Liver (tissue), 9 donors: ENCODE measurements around the gene CACNB4. TPM values are rescaled to one million over a fixed set of nuclear protein-coding genes. Genes with fewer than 3 reads are reported as not detected.

Source experiments
- DNase-seq: peaks from one replicate; pipeline ENCODE4 v3.0.0-alpha.2; 2017; ENCODE audit warnings: low spot score
- H3K27ac ChIP-seq, 2 donors: one replicate each; pipeline ENCODE4 v1.7.0; 2013; ENCODE audit warnings: inconsistent platforms in 2 of 2, low read length in 2 of 2, control low read depth in 1 of 2, low read depth in 1 of 2, mild to moderate bottlenecking in 1 of 2
- H3K27me3 ChIP-seq, 4 donors: one replicate each; pipeline versions ENCODE4 v1.6.1 to v1.7.0; 2013; ENCODE audit warnings: low read length in 3 of 4, inconsistent platforms in 1 of 4, mild to moderate bottlenecking in 1 of 4, moderate library complexity in 1 of 4; ENCODE audit not compliant: control insufficient read depth in 4 of 4, insufficient read depth in 4 of 4
- H3K36me3 ChIP-seq, 4 donors: one replicate each; pipeline versions ENCODE4 v1.6.1 to v1.7.0; 2013; ENCODE audit warnings: low read length in 3 of 4, mild to moderate bottlenecking in 3 of 4, low read depth in 1 of 4, moderate library complexity in 1 of 4; ENCODE audit not compliant: control insufficient read depth in 4 of 4, insufficient read depth in 3 of 4
- H3K4me1 ChIP-seq, 4 donors: one replicate each; pipeline versions ENCODE4 v1.6.1 to v1.7.0; 2013; ENCODE audit warnings: low read length in 3 of 4, mild to moderate bottlenecking in 3 of 4, moderate library complexity in 1 of 4; ENCODE audit not compliant: control insufficient read depth in 4 of 4, insufficient read depth in 4 of 4
- H3K4me3 ChIP-seq, 3 donors: one replicate each; pipeline versions ENCODE4 v1.6.1 to v1.7.0; 2013; ENCODE audit warnings: low read length in 3 of 3, control low read depth in 1 of 3, low read depth in 1 of 3, mild to moderate bottlenecking in 1 of 3
- H3K9ac ChIP-seq, 2 donors: one replicate each; pipeline ENCODE4 v1.7.0; 2013; ENCODE audit warnings: low read length in 2 of 2, mild to moderate bottlenecking in 2 of 2, moderate library complexity in 2 of 2, control low read depth in 1 of 2, low read depth in 1 of 2
- H3K9me3 ChIP-seq, 4 donors: one replicate each; pipeline versions ENCODE4 v1.6.1 to v1.7.0; 2013; ENCODE audit warnings: low read length in 3 of 4; ENCODE audit not compliant: control insufficient read depth in 4 of 4
- EGR1 ChIP-seq, 2 donors: IDR thresholded peaks; 2 replicates each; pipeline ENCODE4 v1.6.1; 2016 to 2018; ENCODE audit warnings: antibody characterized with exemption in 2 of 2, low read depth in 2 of 2
- FOXA1 ChIP-seq: IDR thresholded peaks from 2 replicates; pipeline ENCODE4 v1.6.1; 2016; ENCODE audit warnings: antibody characterized with exemption
- FOXA2 ChIP-seq: IDR thresholded peaks from 2 replicates; pipeline ENCODE4 v1.6.1; 2016; ENCODE audit warnings: antibody characterized with exemption
- GABPA ChIP-seq, 2 donors: IDR thresholded peaks in 1 of 2; conservative IDR thresholded peaks in 1 of 2; 2 replicates each; pipeline ENCODE4 v1.6.1; 2016; ENCODE audit warnings: antibody characterized with exemption in 2 of 2, mild to moderate bottlenecking in 1 of 2, moderate library complexity in 1 of 2
- HNF4A ChIP-seq, 2 donors: conservative IDR thresholded peaks; 2 replicates each; pipeline ENCODE4 v1.6.1; 2016; ENCODE audit warnings: antibody characterized with exemption in 2 of 2, mild to moderate bottlenecking in 2 of 2
- HNF4G ChIP-seq: IDR thresholded peaks from 2 replicates; pipeline ENCODE4 v1.6.1; 2016; ENCODE audit warnings: antibody characterized with exemption
- JUND ChIP-seq, 2 donors: IDR thresholded peaks; 2 replicates each; pipeline ENCODE4 v1.6.1; 2016; ENCODE audit warnings: antibody characterized with exemption in 2 of 2
- NR2F2 ChIP-seq: IDR thresholded peaks from 2 replicates; pipeline ENCODE4 v1.6.1; 2016; ENCODE audit warnings: antibody characterized with exemption
- RAD21 ChIP-seq, 2 donors: IDR thresholded peaks; 2 replicates each; pipeline ENCODE4 v1.6.1; 2016; ENCODE audit warnings: antibody characterized with exemption in 2 of 2, mild to moderate bottlenecking in 2 of 2
- RXRA ChIP-seq, 2 donors: IDR thresholded peaks; 2 replicates each; pipeline ENCODE4 v1.6.1; 2017 to 2018; ENCODE audit warnings: antibody characterized with exemption in 2 of 2, mild to moderate bottlenecking in 1 of 2
- SP1 ChIP-seq: IDR thresholded peaks from 2 replicates; pipeline ENCODE4 v1.6.1; 2018; ENCODE audit warnings: antibody characterized with exemption, mild to moderate bottlenecking
- TAF1 ChIP-seq: conservative IDR thresholded peaks from 2 replicates; pipeline ENCODE4 v1.6.1; 2016; ENCODE audit warnings: antibody characterized with exemption, mild to moderate bottlenecking
- WGBS: extraction: QIAGEN DNeasy Blood & Tissue Kit; methylation state at CpG from one replicate; pipeline ENCODE4 v1.1.7; 2013; 5-methylcytosine and 5-hydroxymethylcytosine counted together
- polyA plus RNA-seq, 2 donors: library from polyadenylated mRNA; stranded (reverse) in 1 of 2; unstranded in 1 of 2; fragments of 200-250 nt in 1 of 2; fragments of >200 nt in 1 of 2; fragmentation: Nextera tagmentation in 1 of 2; extraction: Ambion mirVana in 1 of 2; gene quantifications; one replicate each; pipeline versions ENCODE4 v1.2.1 to v1.2.3, GENCODE V29; 2013 to 2015
- total RNA-seq, 2 donors: library from RNA; depleted of rRNA; stranded (reverse); fragments of >200 nt; gene quantifications; one replicate each; pipeline ENCODE4 v1.2.3, GENCODE V29; 2014
- TF ChIP-seq, protein P1 (sequence below): IDR thresholded peaks from 2 replicates; pipeline ENCODE4 v1.6.1; 2016; ENCODE audit warnings: antibody characterized with exemption
- TF ChIP-seq, protein P2 (sequence below): IDR thresholded peaks from 2 replicates; pipeline ENCODE4 v1.6.1; 2016; ENCODE audit warnings: antibody characterized with exemption
- TF ChIP-seq, protein P3 (sequence below): fragments of 150-350 bp; IDR thresholded peaks from 2 replicates; pipeline ENCODE4 v1.5.1; 2017; ENCODE audit warnings: improper control_type of control experiment, low read depth, low read length; ENCODE audit not compliant: missing input control
- TF ChIP-seq, protein P4 (sequence below): IDR thresholded peaks from 2 replicates; pipeline ENCODE4 v1.6.1; 2016; ENCODE audit warnings: antibody characterized with exemption, mild to moderate bottlenecking
- donor health status: healthy.
- donor health status: healthy.
- donor health status: healthy.
- donor health status: healthy.
- donor health status: healthy.

CACNB4 gene
- total and polyA plus RNA-seq, 4 donors = 0.02 to 0.50 (median 0.21) TPM

DNA sequence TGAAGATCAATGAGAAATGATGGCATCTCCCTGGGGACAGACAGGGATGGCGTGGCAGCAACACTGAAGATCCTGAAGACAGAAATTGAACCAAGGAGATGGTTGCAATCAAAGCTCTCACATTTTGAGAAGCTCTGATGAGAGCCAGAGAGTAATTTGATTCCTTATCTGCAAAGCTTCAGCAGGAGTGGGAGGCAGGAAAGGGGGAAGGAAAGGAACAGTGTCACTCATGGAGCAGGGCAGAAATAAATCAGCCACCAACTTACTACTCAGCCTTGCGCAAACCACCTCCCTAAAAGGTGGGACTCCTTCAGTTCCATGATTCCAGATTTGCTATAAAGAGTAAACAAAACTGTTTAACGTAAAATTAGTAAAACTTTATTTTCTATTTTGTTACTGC lies 119.2 kb downstream of the CACNB4 start:
- H3K36me3 ChIP-seq = no peaks in the 10 kb centered on the region
- DNase-seq = no peak
- 93% methylated on average over 3 of the region's 3 CpGs for WGBS
- H3K9ac ChIP-seq = no peak overlapping the region
- TF ChIP-seq HNF4G (no peak), EGR1 (IDR thresholded peaks at IDR 0.05; ENCODE audit: low read depth in 2 of 2) (no peak), FOXA2 (no peak), RXRA (IDR thresholded peaks at IDR 0.05) (no peak), TAF1 (no peak), SP1 (no peak), RAD21 (IDR thresholded peaks at IDR 0.05) (no peak), FOXA1 (no peak), GABPA (IDR thresholded peaks at IDR 0.05 in 1 of 2, conservative IDR thresholded peaks at IDR 0.05 in 1 of 2) (no peak), JUND (IDR thresholded peaks at IDR 0.05) (no peak)
- TF ChIP-seq, protein P1, sequence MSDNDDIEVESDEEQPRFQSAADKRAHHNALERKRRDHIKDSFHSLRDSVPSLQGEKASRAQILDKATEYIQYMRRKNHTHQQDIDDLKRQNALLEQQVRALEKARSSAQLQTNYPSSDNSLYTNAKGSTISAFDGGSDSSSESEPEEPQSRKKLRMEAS = no peak
- TF ChIP-seq, protein P2, sequence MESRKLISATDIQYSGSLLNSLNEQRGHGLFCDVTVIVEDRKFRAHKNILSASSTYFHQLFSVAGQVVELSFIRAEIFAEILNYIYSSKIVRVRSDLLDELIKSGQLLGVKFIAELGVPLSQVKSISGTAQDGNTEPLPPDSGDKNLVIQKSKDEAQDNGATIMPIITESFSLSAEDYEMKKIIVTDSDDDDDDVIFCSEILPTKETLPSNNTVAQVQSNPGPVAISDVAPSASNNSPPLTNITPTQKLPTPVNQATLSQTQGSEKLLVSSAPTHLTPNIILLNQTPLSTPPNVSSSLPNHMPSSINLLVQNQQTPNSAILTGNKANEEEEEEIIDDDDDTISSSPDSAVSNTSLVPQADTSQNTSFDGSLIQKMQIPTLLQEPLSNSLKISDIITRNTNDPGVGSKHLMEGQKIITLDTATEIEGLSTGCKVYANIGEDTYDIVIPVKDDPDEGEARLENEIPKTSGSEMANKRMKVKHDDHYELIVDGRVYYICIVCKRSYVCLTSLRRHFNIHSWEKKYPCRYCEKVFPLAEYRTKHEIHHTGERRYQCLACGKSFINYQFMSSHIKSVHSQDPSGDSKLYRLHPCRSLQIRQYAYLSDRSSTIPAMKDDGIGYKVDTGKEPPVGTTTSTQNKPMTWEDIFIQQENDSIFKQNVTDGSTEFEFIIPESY = no peak
- TF ChIP-seq, protein P3, sequence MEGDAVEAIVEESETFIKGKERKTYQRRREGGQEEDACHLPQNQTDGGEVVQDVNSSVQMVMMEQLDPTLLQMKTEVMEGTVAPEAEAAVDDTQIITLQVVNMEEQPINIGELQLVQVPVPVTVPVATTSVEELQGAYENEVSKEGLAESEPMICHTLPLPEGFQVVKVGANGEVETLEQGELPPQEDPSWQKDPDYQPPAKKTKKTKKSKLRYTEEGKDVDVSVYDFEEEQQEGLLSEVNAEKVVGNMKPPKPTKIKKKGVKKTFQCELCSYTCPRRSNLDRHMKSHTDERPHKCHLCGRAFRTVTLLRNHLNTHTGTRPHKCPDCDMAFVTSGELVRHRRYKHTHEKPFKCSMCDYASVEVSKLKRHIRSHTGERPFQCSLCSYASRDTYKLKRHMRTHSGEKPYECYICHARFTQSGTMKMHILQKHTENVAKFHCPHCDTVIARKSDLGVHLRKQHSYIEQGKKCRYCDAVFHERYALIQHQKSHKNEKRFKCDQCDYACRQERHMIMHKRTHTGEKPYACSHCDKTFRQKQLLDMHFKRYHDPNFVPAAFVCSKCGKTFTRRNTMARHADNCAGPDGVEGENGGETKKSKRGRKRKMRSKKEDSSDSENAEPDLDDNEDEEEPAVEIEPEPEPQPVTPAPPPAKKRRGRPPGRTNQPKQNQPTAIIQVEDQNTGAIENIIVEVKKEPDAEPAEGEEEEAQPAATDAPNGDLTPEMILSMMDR = no peak
- TF ChIP-seq, protein P4, sequence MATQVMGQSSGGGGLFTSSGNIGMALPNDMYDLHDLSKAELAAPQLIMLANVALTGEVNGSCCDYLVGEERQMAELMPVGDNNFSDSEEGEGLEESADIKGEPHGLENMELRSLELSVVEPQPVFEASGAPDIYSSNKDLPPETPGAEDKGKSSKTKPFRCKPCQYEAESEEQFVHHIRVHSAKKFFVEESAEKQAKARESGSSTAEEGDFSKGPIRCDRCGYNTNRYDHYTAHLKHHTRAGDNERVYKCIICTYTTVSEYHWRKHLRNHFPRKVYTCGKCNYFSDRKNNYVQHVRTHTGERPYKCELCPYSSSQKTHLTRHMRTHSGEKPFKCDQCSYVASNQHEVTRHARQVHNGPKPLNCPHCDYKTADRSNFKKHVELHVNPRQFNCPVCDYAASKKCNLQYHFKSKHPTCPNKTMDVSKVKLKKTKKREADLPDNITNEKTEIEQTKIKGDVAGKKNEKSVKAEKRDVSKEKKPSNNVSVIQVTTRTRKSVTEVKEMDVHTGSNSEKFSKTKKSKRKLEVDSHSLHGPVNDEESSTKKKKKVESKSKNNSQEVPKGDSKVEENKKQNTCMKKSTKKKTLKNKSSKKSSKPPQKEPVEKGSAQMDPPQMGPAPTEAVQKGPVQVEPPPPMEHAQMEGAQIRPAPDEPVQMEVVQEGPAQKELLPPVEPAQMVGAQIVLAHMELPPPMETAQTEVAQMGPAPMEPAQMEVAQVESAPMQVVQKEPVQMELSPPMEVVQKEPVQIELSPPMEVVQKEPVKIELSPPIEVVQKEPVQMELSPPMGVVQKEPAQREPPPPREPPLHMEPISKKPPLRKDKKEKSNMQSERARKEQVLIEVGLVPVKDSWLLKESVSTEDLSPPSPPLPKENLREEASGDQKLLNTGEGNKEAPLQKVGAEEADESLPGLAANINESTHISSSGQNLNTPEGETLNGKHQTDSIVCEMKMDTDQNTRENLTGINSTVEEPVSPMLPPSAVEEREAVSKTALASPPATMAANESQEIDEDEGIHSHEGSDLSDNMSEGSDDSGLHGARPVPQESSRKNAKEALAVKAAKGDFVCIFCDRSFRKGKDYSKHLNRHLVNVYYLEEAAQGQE = no peak
- H3K9me3 ChIP-seq = peaks cover 0 to 3% (median 0%) of the 10 kb centered on the region in 4 donors
- H3K27me3 ChIP-seq = no peaks in the 10 kb centered on the region
- no peak overlapping the region for H3K27ac ChIP-seq
- H3K4me3 ChIP-seq = no peak overlapping the region
- no peaks in the 10 kb centered on the region for H3K4me1 ChIP-seq

DNA sequence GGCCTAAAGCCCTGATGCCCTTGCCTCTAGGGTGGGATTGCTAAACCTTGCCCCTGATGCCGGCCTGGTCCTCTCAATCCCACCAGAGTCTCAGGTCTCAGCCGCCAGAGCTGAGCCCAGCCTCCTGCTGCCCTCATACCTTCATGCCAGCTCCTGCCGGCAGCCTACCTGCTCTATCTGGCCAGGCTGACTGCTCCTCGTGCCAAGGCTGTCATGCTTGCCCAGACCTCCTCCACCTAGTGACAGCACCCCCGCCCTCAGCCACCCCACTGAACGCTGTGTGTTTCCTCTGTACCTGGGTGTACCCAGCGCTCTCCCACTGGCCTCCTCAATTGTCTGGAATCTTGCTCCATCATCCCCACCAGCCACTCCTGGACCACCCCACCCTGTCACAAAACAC lies 120.1 kb downstream of the CACNB4 start:
- DNase-seq = no peak
- H3K27me3 ChIP-seq = no peaks in the 10 kb centered on the region
- WGBS = 94% methylated on average over 7 of the region's 7 CpGs
- no peak overlapping the region for H3K9ac ChIP-seq
- H3K27ac ChIP-seq = no peak overlapping the region
- TF ChIP-seq HNF4A (conservative IDR thresholded peaks at IDR 0.05) = no peak
- TF ChIP-seq NR2F2 = no peak
- peaks cover 0 to 3% (median 0%) of the 10 kb centered on the region in 4 donors for H3K9me3 ChIP-seq
- H3K36me3 ChIP-seq = no peaks in the 10 kb centered on the region
- H3K4me1 ChIP-seq = no peaks in the 10 kb centered on the region
- H3K4me3 ChIP-seq = no peak overlapping the region
